WTC11 (cell line): ENCODE results near the gene ARHGEF10L. TPM values are rescaled to one million over a fixed set of nuclear protein-coding genes. Genes with fewer than 3 reads are reported as not detected.

ENCODE experiments used
- ATAC-seq: fragments of 200-7000 bp; cut with Tn5 transposase; 2 replicates; pipeline ENCODE4 v1.10.0; 2021; ENCODE audit warnings: mild to moderate bottlenecking, moderate library complexity
- CTCF ChIA-PET: fragments of 300-600 bp; sonication (Branson Sonifier 250); formaldehyde crosslinking; loops from one replicate; lab custom pipeline; 2021; ENCODE audit warnings: antibody characterized with exemption; lab: Charles Lee
- POLR2A ChIA-PET: fragments of 350-600 bp; sonication (Branson Sonifier 250); formaldehyde crosslinking; loops from one replicate; lab custom pipeline; 2021; ENCODE audit warnings: antibody characterized with exemption; lab: Charles Lee
- DNase-seq: peaks from one replicate; pipeline ENCODE4 v3.0.0; 2021; ENCODE audit warnings: low spot score
- H3K27ac Mint-ChIP-seq: 2 replicates; pipeline ENCODE4 v1.8.0; 2021; ENCODE audit warnings: mixed read lengths
- H3K27me3 Mint-ChIP-seq: 2 replicates; pipeline ENCODE4 v1.8.0; 2021; ENCODE audit warnings: low read depth, mild to moderate bottlenecking, moderate library complexity, mixed read lengths
- H3K36me3 Mint-ChIP-seq: 2 replicates; pipeline ENCODE4 v1.8.0; 2021; ENCODE audit warnings: mixed read lengths
- H3K4me1 Mint-ChIP-seq: 2 replicates; pipeline ENCODE4 v1.8.0; 2022; ENCODE audit warnings: mixed read lengths
- H3K4me3 Mint-ChIP-seq: 2 replicates; pipeline ENCODE4 v1.8.0; 2021; ENCODE audit warnings: mild to moderate bottlenecking, moderate library complexity, mixed read lengths
- H3K9me3 Mint-ChIP-seq: 2 replicates; pipeline ENCODE4 v1.8.0; 2021; ENCODE audit warnings: mixed read lengths
- AR ChIP-seq: fragments of 250-450 bp; sonication (Bioruptor Pico); IDR thresholded peaks from 2 replicates; pipeline ENCODE4 v1.9.0; 2021; ENCODE audit warnings: mild to moderate bottlenecking
- ATF6 ChIP-seq: sonication (generic); formaldehyde crosslinking; IDR thresholded peaks from 2 replicates; pipeline ENCODE4 v1.8.1; 2023; ENCODE audit warnings: mild to moderate bottlenecking, missing genetic modification reagents
- CBFB ChIP-seq: sonication (generic); formaldehyde crosslinking; IDR thresholded peaks from 2 replicates; pipeline ENCODE4 v1.8.1; 2022; ENCODE audit warnings: mild to moderate bottlenecking, low read depth, missing genetic modification reagents
- FOXK1 ChIP-seq: sonication (generic); formaldehyde crosslinking; IDR thresholded peaks from 2 replicates; pipeline ENCODE4 v1.8.0; 2022; ENCODE audit warnings: mild to moderate bottlenecking, moderate library complexity, missing genetic modification reagents
- GABPB1 ChIP-seq: sonication (generic); formaldehyde crosslinking; IDR thresholded peaks from 2 replicates; pipeline ENCODE4 v1.8.1; 2023; ENCODE audit warnings: mild to moderate bottlenecking, missing genetic modification reagents
- IRF1 ChIP-seq: sonication (generic); formaldehyde crosslinking; IDR thresholded peaks from 2 replicates; pipeline ENCODE4 v1.8.0; 2023; ENCODE audit warnings: missing genetic modification reagents
- JAZF1 ChIP-seq: fragments of 250-450 bp; sonication (Bioruptor Pico); IDR thresholded peaks from 2 replicates; pipeline ENCODE4 v1.9.0; 2021; ENCODE audit warnings: moderate library complexity, mild to moderate bottlenecking, inconsistent platforms
- NFATC4 ChIP-seq: fragments of 250-450 bp; sonication (Bioruptor Pico); IDR thresholded peaks from 2 replicates; pipeline ENCODE4 v1.9.0; 2021; ENCODE audit warnings: mild to moderate bottlenecking
- NFYB ChIP-seq: sonication (generic); formaldehyde crosslinking; conservative IDR thresholded peaks from 2 replicates; pipeline ENCODE4 v1.8.0; 2022; ENCODE audit warnings: low read depth, missing genetic modification reagents
- NR2C2 ChIP-seq: sonication (generic); formaldehyde crosslinking; IDR thresholded peaks from 2 replicates; pipeline ENCODE4 v1.8.0; 2022; ENCODE audit warnings: mild to moderate bottlenecking, missing genetic modification reagents
- PRRX2 ChIP-seq: fragments of 250-450 bp; sonication (Bioruptor Pico); IDR thresholded peaks from 2 replicates; pipeline ENCODE4 v1.8.0; 2021; ENCODE audit warnings: mild to moderate bottlenecking
- RELA ChIP-seq: sonication (generic); formaldehyde crosslinking; IDR thresholded peaks from 2 replicates; pipeline ENCODE4 v1.8.1; 2022; ENCODE audit warnings: missing genetic modification reagents, mild to moderate bottlenecking, borderline replicate concordance
- TP53 ChIP-seq: sonication (generic); formaldehyde crosslinking; IDR thresholded peaks from 2 replicates; pipeline ENCODE4 v1.8.1; 2023; ENCODE audit warnings: mild to moderate bottlenecking, missing genetic modification reagents
- USF2 ChIP-seq: sonication (generic); formaldehyde crosslinking; IDR thresholded peaks from 2 replicates; pipeline ENCODE4 v1.8.1; 2023; ENCODE audit warnings: mild to moderate bottlenecking, missing genetic modification reagents, moderate library complexity
- ZNF423 ChIP-seq: fragments of 250-450 bp; sonication (Bioruptor Pico); IDR thresholded peaks from 2 replicates; pipeline ENCODE4 v2.1.2; 2022; ENCODE audit warnings: mild to moderate bottlenecking, moderate library complexity
- total RNA-seq: library from RNA; stranded (reverse); gene quantifications from 3 replicates; pipeline ENCODE4 v1.2.3, GENCODE V29; 2021
- TF ChIP-seq, protein P1 (sequence below): sonication (generic); formaldehyde crosslinking; IDR thresholded peaks from 2 replicates; pipeline ENCODE4 v1.8.1; 2023; ENCODE audit warnings: mild to moderate bottlenecking, missing genetic modification reagents, moderate library complexity
- TF ChIP-seq, protein P2 (sequence below): sonication (generic); formaldehyde crosslinking; IDR thresholded peaks from 2 replicates; pipeline ENCODE4 v1.8.1; 2023; ENCODE audit warnings: mild to moderate bottlenecking, missing genetic modification reagents
- TF ChIP-seq, protein P3 (sequence below): sonication (generic); formaldehyde crosslinking; IDR thresholded peaks from 2 replicates; pipeline ENCODE4 v1.8.1; 2023; ENCODE audit warnings: mild to moderate bottlenecking, missing genetic modification reagents, borderline replicate concordance

The ARHGEF10L gene
- total RNA-seq, 1 experiment from 2014 or later, result 34.4 TPM

GRCh38 chr1:17674726-17675500, 135.4 kb downstream of the ARHGEF10L start (continued):
- no peak for TF ChIP-seq AR (CRISPR knock-in tag)

GRCh38 chr1:17675744-17676143, 136.2 kb downstream of the ARHGEF10L start:
- Mint-ChIP-seq H3K4me1 (peaks cover 21% of the 10 kb centered on the region), H3K9me3 (no peaks in the 10 kb centered on the region), H3K36me3 (no peaks in the 10 kb centered on the region), H3K27me3 (no peaks in the 10 kb centered on the region), H3K4me3 (no peak overlapping the region), H3K27ac (no peak overlapping the region)
- POLR2A ChIA-PET, result interaction anchor here (0.6 kb wide), 1 partner anchor 1373 kb away, joined by 4 read pairs; no protein-coding TSS in a partner anchor
- no peak for TF ChIP-seq GABPB1 (CRISPR knock-in tag)
- TF ChIP-seq PRRX2, result no peak
- TF ChIP-seq JAZF1, result no peak
- TF ChIP-seq ATF6 (CRISPR knock-in tag), result no peak
- no peak for TF ChIP-seq NFATC4 (CRISPR knock-in tag)
- TF ChIP-seq ZNF423 (CRISPR knock-in tag), result no peak
- TF ChIP-seq CBFB (CRISPR knock-in tag), result no peak
- TF ChIP-seq, protein P1, sequence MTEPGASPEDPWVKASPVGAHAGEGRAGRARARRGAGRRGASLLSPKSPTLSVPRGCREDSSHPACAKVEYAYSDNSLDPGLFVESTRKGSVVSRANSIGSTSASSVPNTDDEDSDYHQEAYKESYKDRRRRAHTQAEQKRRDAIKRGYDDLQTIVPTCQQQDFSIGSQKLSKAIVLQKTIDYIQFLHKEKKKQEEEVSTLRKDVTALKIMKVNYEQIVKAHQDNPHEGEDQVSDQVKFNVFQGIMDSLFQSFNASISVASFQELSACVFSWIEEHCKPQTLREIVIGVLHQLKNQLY (CRISPR knock-in tag), result no peak
- TF ChIP-seq IRF1 (CRISPR knock-in tag), result no peak
- TF ChIP-seq, protein P2, sequence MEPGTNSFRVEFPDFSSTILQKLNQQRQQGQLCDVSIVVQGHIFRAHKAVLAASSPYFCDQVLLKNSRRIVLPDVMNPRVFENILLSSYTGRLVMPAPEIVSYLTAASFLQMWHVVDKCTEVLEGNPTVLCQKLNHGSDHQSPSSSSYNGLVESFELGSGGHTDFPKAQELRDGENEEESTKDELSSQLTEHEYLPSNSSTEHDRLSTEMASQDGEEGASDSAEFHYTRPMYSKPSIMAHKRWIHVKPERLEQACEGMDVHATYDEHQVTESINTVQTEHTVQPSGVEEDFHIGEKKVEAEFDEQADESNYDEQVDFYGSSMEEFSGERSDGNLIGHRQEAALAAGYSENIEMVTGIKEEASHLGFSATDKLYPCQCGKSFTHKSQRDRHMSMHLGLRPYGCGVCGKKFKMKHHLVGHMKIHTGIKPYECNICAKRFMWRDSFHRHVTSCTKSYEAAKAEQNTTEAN, result no peak
- no peak for TF ChIP-seq RELA
- no peak for TF ChIP-seq NFYB
- TF ChIP-seq, all 79 proteins: peak for 0
- CTCF ChIA-PET, result interaction anchor here (0.7 kb wide), 2 partner anchors 14 to 66 kb away, joined by 3 read pairs; no protein-coding TSS in a partner anchor
- no peak for ATAC-seq
- no peak for DNase-seq

- ATAC-seq (no peak), DNase-seq (no peak)
- peaks cover 13% of the 10 kb centered on the region for H3K4me1 Mint-ChIP-seq
- ChIA-PET POLR2A (interaction anchor here (0.6 kb wide), 1 partner anchor 1373 kb away, joined by 4 read pairs; no protein-coding TSS in a partner anchor), CTCF (interaction anchor here (0.7 to 2.9 kb wide), 3 partner anchors 15 to 65 kb away, joined by 3 to 14 read pairs (median 3); no protein-coding TSS in a partner anchor)
- H3K9me3 Mint-ChIP-seq, result no peaks in the 10 kb centered on the region
- no peaks in the 10 kb centered on the region for H3K27me3 Mint-ChIP-seq
- H3K4me3 Mint-ChIP-seq, result no peak overlapping the region
- H3K36me3 Mint-ChIP-seq, result no peaks in the 10 kb centered on the region
- peak overlapping the region; percentile 71 for H3K27ac Mint-ChIP-seq
- TF ChIP-seq TP53 (CRISPR knock-in tag) (no peak), NR2C2 (CRISPR knock-in tag) (no peak), FOXK1 (CRISPR knock-in tag) (no peak), PRRX2 (no peak), USF2 (CRISPR knock-in tag) (no peak)
- TF ChIP-seq, protein P3, sequence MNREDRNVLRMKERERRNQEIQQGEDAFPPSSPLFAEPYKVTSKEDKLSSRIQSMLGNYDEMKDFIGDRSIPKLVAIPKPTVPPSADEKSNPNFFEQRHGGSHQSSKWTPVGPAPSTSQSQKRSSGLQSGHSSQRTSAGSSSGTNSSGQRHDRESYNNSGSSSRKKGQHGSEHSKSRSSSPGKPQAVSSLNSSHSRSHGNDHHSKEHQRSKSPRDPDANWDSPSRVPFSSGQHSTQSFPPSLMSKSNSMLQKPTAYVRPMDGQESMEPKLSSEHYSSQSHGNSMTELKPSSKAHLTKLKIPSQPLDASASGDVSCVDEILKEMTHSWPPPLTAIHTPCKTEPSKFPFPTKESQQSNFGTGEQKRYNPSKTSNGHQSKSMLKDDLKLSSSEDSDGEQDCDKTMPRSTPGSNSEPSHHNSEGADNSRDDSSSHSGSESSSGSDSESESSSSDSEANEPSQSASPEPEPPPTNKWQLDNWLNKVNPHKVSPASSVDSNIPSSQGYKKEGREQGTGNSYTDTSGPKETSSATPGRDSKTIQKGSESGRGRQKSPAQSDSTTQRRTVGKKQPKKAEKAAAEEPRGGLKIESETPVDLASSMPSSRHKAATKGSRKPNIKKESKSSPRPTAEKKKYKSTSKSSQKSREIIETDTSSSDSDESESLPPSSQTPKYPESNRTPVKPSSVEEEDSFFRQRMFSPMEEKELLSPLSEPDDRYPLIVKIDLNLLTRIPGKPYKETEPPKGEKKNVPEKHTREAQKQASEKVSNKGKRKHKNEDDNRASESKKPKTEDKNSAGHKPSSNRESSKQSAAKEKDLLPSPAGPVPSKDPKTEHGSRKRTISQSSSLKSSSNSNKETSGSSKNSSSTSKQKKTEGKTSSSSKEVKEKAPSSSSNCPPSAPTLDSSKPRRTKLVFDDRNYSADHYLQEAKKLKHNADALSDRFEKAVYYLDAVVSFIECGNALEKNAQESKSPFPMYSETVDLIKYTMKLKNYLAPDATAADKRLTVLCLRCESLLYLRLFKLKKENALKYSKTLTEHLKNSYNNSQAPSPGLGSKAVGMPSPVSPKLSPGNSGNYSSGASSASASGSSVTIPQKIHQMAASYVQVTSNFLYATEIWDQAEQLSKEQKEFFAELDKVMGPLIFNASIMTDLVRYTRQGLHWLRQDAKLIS (CRISPR knock-in tag), result no peak
- TF ChIP-seq, protein P1 (CRISPR knock-in tag), result no peak
Observed at GRCh38 chr1:17676387-17677060, 137.0 kb downstream of the ARHGEF10L start.
